Gastrocnemius medialis (tissue), 4 donors: ENCODE results near the gene ADD1. TPM values are rescaled to one million over a fixed set of nuclear protein-coding genes. Genes with fewer than 3 reads are reported as not detected.

Experiments used
- ATAC-seq, 2 donors: fragments of 150-250 bp; one replicate each; pipeline ENCODE4 v1.9.1; 2016
- DNase-seq, 2 donors: peaks; one replicate each; pipeline ENCODE4 v3.0.0-alpha.2; 2019
- H3K27ac ChIP-seq, 4 donors: fragments of 200-600 bp; sonication (generic); 1 replicate in 1 of 4; 2 replicates in 3 of 4; pipeline ENCODE4 v1.5.1; 2016 to 2018; ENCODE audit warnings: mild to moderate bottlenecking in 2 of 4, moderate library complexity in 1 of 4
- H3K27me3 ChIP-seq, 3 donors: fragments of 200-600 bp; sonication (generic) in 2 of 3; 1 replicate in 1 of 3; 2 replicates in 2 of 3; pipeline versions ENCODE4 v1.5.1 to v1.6.0; 2016 to 2019; ENCODE audit warnings: mild to moderate bottlenecking in 1 of 3, moderate library complexity in 1 of 3
- H3K36me3 ChIP-seq, 2 donors: fragments of 200-600 bp; sonication (generic) in 1 of 2; one replicate each; pipeline ENCODE4 v1.5.1; 2017 to 2018
- H3K4me1 ChIP-seq, 2 donors: fragments of 200-600 bp; sonication (generic) in 1 of 2; one replicate each; pipeline ENCODE4 v1.5.1; 2016 to 2017; ENCODE audit warnings: mild to moderate bottlenecking in 2 of 2
- H3K4me3 ChIP-seq, 4 donors: fragments of 200-600 bp; sonication (generic) in 3 of 4; 1 replicate in 1 of 4; 2 replicates in 3 of 4; pipeline ENCODE4 v1.5.1; 2016 to 2019; ENCODE audit warnings: mild to moderate bottlenecking in 2 of 4
- H3K9me3 ChIP-seq, 3 donors: fragments of 200-600 bp; sonication (generic) in 2 of 3; 1 replicate in 1 of 3; 2 replicates in 2 of 3; pipeline ENCODE4 v1.5.1; 2016 to 2019
- CTCF ChIP-seq, 5 experiments: fragments of 450-650 bp in 3 of 5; fragments of 200-600 bp in 2 of 5; sonication (generic) in 2 of 5; IDR thresholded peaks in 4 of 5; conservative IDR thresholded peaks in 1 of 5; 1 replicate in 4 of 5; 2 replicates in 1 of 5; pipeline ENCODE4 v1.5.1; 2016 to 2019; ENCODE audit warnings: antibody characterized with exemption in 5 of 5, mild to moderate bottlenecking in 3 of 5, moderate library complexity in 3 of 5
- POLR2A ChIP-seq, 2 donors: fragments of 450-650 bp; IDR thresholded peaks; one replicate each; pipeline ENCODE4 v1.6.1; 2017; ENCODE audit warnings: antibody characterized with exemption in 2 of 2, mild to moderate bottlenecking in 2 of 2, moderate library complexity in 2 of 2
- in situ Hi-C, 4 donors: fragments of 200-750 bp; cut with MboI; loops; one replicate each; pipeline versions ENCODE4 v1.15.0 to v1.8.0; 2017; ENCODE audit warnings: low sequenced_read_pairs in 4 of 4
- intact Hi-C: fragments of 100-400 bp; cut with DNase I; formaldehyde crosslinking; loops from one replicate; pipeline ENCODE4 v1.15.1; 2023; ENCODE audit warnings: low total_unique reads
- total RNA-seq, 4 donors: library from RNA; depleted of rRNA; stranded (reverse); fragments of >200 nt; gene quantifications; one replicate each; pipeline versions ENCODE4 v1.1.0 to v1.2.3, GENCODE V29; 2016

Gene ADD1
- total RNA-seq, 4 donors from 2014 or later, result 144 to 255 (median 178) TPM

- Histone ChIP-seq H3K27me3 (no peaks in the 10 kb centered on the region), H3K4me3 (no peak overlapping the region), H3K4me1 (no peaks in the 10 kb centered on the region), H3K9me3 (no peaks in the 10 kb centered on the region), H3K36me3 (peaks cover 0 to 28% of the 10 kb centered on the region in 2 donors), H3K27ac (no peak overlapping the region)
- DNase-seq (peak in 1 of 2 donors; percentile 8), ATAC-seq (no peak)
- TF ChIP-seq CTCF (IDR thresholded peaks at IDR 0.05 in 4 of 5, conservative IDR thresholded peaks at IDR 0.05 in 1 of 5), result no peak
- no peak for TF ChIP-seq POLR2A (IDR thresholded peaks at IDR 0.05)
- in situ Hi-C loops (no loop called here), intact Hi-C loops (no loop called here)
These were observed 11.2 kb upstream of the ADD1 start for GRCh38 chr4:2832309-2832980.

GRCh38 chr4:2832981-2833670 lies 10.5 kb upstream of the ADD1 start:
- H3K36me3 ChIP-seq, result peaks cover 0 to 24% of the 10 kb centered on the region in 2 donors
- intact Hi-C loops, result no loop called here
- no peak for TF ChIP-seq CTCF (IDR thresholded peaks at IDR 0.05 in 4 of 5, conservative IDR thresholded peaks at IDR 0.05 in 1 of 5)
- no peak for TF ChIP-seq POLR2A (IDR thresholded peaks at IDR 0.05)
- no peak for ATAC-seq
- no peaks in the 10 kb centered on the region for H3K9me3 ChIP-seq
- DNase-seq, result peak in 1 of 2 donors; percentile 5
- H3K27me3 ChIP-seq, result no peaks in the 10 kb centered on the region
- H3K4me3 ChIP-seq, result no peak overlapping the region
- H3K27ac ChIP-seq, result no peak overlapping the region
- in situ Hi-C loops, result no loop called here
- H3K4me1 ChIP-seq, result peaks cover 0 to under 1% of the 10 kb centered on the region in 2 donors

DNA sequence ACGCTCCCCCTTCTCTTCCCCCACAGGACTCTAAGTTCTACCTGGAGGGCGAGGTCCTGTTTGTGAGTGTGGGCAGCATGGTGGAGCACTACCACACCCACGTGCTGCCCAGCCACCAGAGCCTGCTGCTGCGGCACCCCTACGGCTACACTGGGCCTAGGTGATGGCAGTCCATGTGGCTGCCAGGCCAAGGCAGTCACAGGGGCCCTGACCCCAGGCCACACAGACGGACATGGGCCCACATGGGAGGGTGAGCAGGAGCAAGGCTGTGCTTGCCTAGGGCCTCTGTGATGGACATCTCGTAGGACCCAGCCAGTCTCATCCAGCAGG lies 10.0 kb upstream of the ADD1 start:
- H3K27ac ChIP-seq, result no peak overlapping the region
- no peak for ATAC-seq
- no peak for DNase-seq
- intact Hi-C loops, result no loop called here
- H3K4me1 ChIP-seq, result peaks cover 0 to 6% of the 10 kb centered on the region in 2 donors
- no peaks in the 10 kb centered on the region for H3K9me3 ChIP-seq
- in situ Hi-C loops, result no loop called here
- H3K4me3 ChIP-seq, result no peak overlapping the region
- no peak for TF ChIP-seq CTCF (IDR thresholded peaks at IDR 0.05 in 4 of 5, conservative IDR thresholded peaks at IDR 0.05 in 1 of 5)
- no peak for TF ChIP-seq POLR2A (IDR thresholded peaks at IDR 0.05)
- peaks cover 0 to 19% of the 10 kb centered on the region in 2 donors for H3K36me3 ChIP-seq
- H3K27me3 ChIP-seq, result no peaks in the 10 kb centered on the region

- Histone ChIP-seq H3K9me3 (no peaks in the 10 kb centered on the region), H3K36me3 (peaks cover 0 to 19% of the 10 kb centered on the region in 2 donors), H3K4me1 (peaks cover 0 to 6% of the 10 kb centered on the region in 2 donors), H3K27me3 (no peaks in the 10 kb centered on the region), H3K4me3 (no peak overlapping the region), H3K27ac (no peak overlapping the region)
- in situ Hi-C loops, result no loop called here
- DNase-seq (peak in 1 of 2 donors; percentile 10), ATAC-seq (no peak)
- intact Hi-C loops, result no loop called here
- TF ChIP-seq CTCF (IDR thresholded peaks at IDR 0.05 in 4 of 5, conservative IDR thresholded peaks at IDR 0.05 in 1 of 5), result no peak
- no peak for TF ChIP-seq POLR2A (IDR thresholded peaks at IDR 0.05)
These were observed 9.4 kb upstream of the ADD1 start for GRCh38 chr4:2834001-2834921.
